GM12878 (cell line): ENCODE results near the gene CD34.

Source experiments
- ATF2 ChIP-seq: IDR thresholded peaks from 2 replicates; pipeline ENCODE4 v1.6.1; 2012; ENCODE audit warnings: low read length, inconsistent platforms
- EP300 ChIP-seq, 2 experiments: fragments of 150-350 bp in 1 of 2; IDR thresholded peaks; 2 replicates each; pipeline ENCODE4 v1.6.1; 2011 to 2012; ENCODE audit warnings: low read depth in 2 of 2, low read length in 2 of 2, borderline replicate concordance in 1 of 2, improper control_type of control experiment in 1 of 2, inconsistent platforms in 1 of 2; ENCODE audit not compliant: control insufficient read depth in 1 of 2
- ETV6 ChIP-seq, 2 experiments: fragments of 450-650 bp in 1 of 2; IDR thresholded peaks in 1 of 2; conservative IDR thresholded peaks in 1 of 2; 2 replicates each; pipeline ENCODE4 v1.6.1; 2014; ENCODE audit warnings: antibody characterized with exemption in 1 of 2, borderline replicate concordance in 1 of 2, low read depth in 1 of 2, mild to moderate bottlenecking in 1 of 2, moderate library complexity in 1 of 2
- POLR2A ChIP-seq: IDR thresholded peaks from 2 replicates; pipeline ENCODE4 v1.6.1; 2011; ENCODE audit warnings: low read depth, mild to moderate bottlenecking, low read length
- RBBP5 ChIP-seq: fragments of 200-600 bp; sonication (generic); conservative IDR thresholded peaks from 2 replicates; pipeline ENCODE4 v1.6.1; 2016
- SMC3 ChIP-seq: IDR thresholded peaks from 2 replicates; pipeline ENCODE4 v1.6.1; 2011; ENCODE audit warnings: low read length, improper control_type of control experiment, borderline replicate concordance
- TAF1 ChIP-seq: IDR thresholded peaks from 2 replicates; pipeline ENCODE4 v1.6.1; 2011; ENCODE audit warnings: mild to moderate bottlenecking, low read depth, low read length, borderline replicate concordance
- YY1 ChIP-seq: IDR thresholded peaks from 2 replicates; pipeline ENCODE4 v1.6.1; 2011; ENCODE audit warnings: low read depth, mild to moderate bottlenecking, low read length

GRCh38 chr1:207952617-207953542, 42.0 kb upstream of the CD34 start:
- TF ChIP-seq RBBP5: no peak
- no peak for TF ChIP-seq ATF2
- no peak for TF ChIP-seq YY1
- no peak for TF ChIP-seq ETV6 (conservative IDR thresholded peaks at IDR 0.05 in 1 of 2, IDR thresholded peaks at IDR 0.05 in 1 of 2; ENCODE audit: borderline replicate concordance in 1 of 2, low read depth in 1 of 2)
- no peak for TF ChIP-seq SMC3
- TF ChIP-seq EP300 (IDR thresholded peaks at IDR 0.05; ENCODE audit: borderline replicate concordance in 1 of 2, control insufficient read depth in 1 of 2, low read depth in 2 of 2, low read length in 2 of 2): no peak
- TF ChIP-seq TAF1: no peak
- TF ChIP-seq POLR2A: no peak
